Fibroblast of skin of right quadriceps (primary cell): ENCODE results near the gene ZNF536.
"Not testable (repeated sequence)": the region's sequence is repeated elsewhere in the genome, so short reads cannot be mapped to it uniquely, and the experiment has no call there.

Source experiments
- DNase-seq: peaks from one replicate; pipeline ENCODE4 v3.0.0-alpha.2; 2013

ZNF536 gene

DNA sequence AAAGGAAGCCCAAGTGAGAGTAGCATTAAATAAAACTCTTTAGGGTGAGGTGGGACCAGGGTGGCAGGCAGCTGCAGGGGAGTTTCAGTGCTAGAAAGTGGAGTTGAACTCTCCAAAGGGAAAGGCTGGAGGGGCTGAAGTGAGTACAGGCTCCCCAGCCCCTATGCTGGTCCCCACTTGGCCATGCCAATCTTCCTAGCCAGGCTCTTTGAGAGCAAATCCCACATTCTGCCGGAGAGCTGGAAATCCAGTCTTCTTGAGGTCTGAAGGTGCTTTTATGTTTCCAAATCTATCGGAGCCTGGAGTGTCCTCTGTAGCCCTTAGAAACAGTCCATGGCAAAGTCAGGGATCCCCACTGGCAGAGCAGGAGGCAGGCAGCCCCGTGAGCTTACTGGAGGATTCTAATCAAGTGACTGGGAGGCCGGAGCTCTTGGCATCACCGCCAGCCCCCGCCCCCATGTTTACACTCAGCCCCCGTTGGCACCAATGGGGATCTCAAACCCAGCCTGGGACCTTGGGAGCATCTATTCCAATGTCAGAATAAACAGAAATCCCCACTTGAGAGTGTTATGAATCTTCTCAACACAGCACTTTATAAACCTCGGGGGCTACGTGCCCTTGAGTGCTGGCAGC lies 18.3 kb downstream of the ZNF536 start:
- DNase-seq = no peak

- DNase-seq = no peak
These were observed 18.9 kb downstream of the ZNF536 start for GRCh38 chr19:30391052-30391451.

- peak; percentile 96 for DNase-seq
These were observed 19.7 kb downstream of the ZNF536 start for GRCh38 chr19:30391554-30392551.

GRCh38 chr19:30393046-30393445 lies 20.9 kb downstream of the ZNF536 start:
- DNase-seq = peak; percentile 78

DNA sequence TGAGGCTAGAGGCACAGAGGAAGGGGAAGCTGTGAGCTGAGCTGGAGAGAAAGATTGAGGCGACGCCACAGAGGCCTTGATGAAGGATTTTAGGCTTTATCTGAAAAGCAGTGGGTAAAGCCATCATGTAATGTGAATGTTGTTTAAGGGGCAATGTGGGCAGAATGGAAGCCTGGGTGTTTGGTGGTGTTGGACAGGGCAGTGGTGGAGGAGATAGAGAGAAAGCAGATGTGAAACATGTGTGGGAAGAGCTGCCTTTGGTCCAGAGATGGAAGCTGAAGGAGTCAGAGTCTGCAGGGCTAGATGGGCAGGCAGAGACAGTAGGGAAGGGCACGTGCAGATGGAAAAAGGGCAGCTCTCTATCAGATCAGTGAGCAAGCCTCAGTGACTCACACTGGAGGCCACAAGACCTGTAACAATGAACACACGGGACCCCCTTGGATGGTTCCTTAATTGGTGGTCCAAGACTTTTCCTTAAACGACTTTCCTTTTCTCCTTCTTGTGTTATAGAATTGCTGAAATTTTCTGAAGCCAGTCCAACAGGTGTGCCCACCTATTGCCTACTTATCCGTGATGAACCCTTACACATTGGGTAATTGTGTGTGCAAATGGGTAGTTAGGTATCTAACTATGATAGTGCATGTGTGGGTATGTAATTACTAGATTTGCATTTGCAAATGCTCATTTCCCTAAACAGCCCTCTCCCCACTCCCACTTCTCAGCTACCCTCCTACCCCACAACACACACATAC lies 21.7 kb downstream of the ZNF536 start:
- no peak for DNase-seq

DNA sequence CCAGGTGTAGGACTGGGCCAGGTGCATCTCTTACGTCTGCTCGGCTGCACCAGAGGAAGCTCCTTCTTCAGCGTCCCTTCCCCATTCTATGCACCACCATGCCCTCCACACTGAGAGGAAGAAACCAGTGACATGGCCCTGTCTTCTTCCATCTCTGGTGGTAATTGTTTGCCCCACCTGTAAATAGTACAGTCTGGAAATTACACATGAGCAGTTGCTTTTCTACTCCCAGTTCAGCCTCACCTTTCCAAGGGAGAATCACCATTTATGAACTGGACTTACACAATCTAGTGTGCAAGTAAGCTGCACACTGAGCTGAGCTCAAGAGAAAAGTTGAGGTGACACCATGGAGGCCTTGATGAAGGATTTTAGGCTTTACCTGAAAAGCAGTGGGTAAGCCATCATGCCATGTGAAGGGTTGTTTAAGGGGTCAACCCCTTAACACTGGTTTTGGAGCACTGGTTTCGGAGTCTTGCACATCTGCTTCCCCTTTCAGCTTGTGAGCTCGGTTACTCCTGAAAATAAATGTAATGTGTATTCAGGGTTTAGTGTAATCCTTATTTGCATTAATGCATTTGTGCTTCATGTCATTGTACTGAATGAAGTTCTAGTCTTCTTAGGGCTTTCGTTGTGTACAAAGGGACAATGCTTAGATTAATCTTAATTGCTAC lies 22.4 kb downstream of the ZNF536 start:
- no peak for DNase-seq

- DNase-seq = no peak
These were observed 23.1 kb downstream of the ZNF536 start for GRCh38 chr19:30395283-30395682.

DNA sequence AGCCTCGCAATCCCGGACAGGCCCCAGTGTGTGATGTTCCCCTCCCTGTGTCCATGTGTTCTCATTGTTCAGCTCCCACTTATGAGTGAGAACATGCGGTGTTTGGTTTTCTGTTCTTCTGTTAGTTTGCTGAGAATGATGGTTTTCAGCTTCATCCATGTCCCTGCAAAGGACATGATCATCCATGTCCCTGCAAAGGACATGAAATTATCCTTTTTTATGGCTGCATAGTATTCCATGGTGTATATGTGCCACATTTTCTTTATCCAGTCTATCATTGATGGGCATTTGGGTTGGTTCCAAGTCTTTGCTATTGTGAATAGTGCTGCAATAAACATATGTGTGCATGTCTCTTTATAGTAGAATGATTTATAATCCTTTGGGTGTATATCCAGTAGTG lies 26.4 kb downstream of the ZNF536 start:
- not testable (repeated sequence) for DNase-seq

GRCh38 chr19:30401956-30402355 lies 29.8 kb downstream of the ZNF536 start:
- no peak for DNase-seq

DNA sequence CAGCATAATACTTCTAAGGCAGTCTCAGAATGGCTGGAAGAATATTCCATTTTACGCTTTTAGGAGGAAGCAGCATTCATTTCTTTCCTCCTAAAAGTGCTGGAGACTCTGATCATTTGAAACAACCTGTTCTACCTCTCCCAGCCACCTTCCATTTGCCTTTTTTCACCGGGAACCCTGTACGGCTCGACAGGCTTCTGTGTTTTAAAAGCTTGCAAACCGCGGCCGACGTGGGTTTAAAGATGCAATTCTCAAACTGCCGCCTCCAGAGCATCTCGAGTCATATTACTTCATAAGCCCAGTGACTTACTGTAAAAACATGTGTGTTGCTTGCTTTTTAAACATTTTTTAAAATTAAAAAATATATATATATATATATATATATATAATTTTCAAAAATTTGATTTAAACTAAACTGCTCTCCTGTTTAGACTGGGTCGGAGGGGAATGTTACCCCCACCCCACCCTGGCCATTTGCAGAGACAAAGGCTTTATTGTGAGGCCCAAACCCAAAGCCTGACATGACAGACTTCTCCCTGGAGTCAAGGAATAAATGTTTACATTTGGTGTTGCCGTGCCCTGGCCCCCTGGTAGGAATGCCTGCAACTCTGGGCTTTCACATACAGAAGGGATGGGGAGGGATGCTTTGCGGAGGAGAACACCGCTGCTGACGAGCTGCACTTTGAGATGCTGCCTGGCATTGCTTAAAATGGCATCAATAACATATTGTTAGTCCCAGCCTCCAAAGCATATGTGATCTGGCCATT lies 30.4 kb downstream of the ZNF536 start:
- DNase-seq = no peak

- peak; percentile 28 for DNase-seq
These were observed 31.2 kb downstream of the ZNF536 start for GRCh38 chr19:30403203-30403985.

GRCh38 chr19:30406220-30407067 lies 34.3 kb downstream of the ZNF536 start:
- no peak for DNase-seq

- DNase-seq = no peak
These were observed 35.0 kb downstream of the ZNF536 start for GRCh38 chr19:30407068-30407709.

DNA sequence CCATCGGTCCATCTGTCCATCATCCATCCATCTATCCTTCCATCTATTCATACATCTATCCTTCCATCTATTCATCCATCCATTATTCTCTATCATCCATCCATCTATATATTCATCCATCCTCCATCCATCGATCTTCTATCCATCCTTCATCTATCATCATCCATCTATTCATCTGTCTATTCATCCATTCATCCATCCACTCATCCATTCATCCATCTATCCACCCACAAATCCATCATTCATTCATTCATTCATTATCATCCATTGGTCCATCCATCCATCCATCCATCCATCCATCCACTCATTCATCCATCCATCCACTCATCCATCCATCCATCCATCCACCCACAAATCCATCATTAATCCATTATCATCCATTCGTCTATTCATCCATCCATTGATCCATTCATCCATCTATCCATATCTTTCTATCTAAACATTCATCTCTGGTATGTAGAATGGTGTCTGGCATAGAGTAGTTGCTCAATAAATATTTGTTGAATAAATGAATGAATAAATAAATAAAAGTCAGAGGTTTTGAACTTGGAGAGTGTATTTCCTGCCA lies 36.6 kb downstream of the ZNF536 start:
- no peak for DNase-seq

- no peak for DNase-seq
These were observed 39.5 kb downstream of the ZNF536 start for GRCh38 chr19:30411714-30412113.

- DNase-seq = no peak
These were observed 44.2 kb downstream of the ZNF536 start for GRCh38 chr19:30416375-30416774.

GRCh38 chr19:30417166-30417565 lies 45.0 kb downstream of the ZNF536 start:
- not testable (repeated sequence) for DNase-seq

GRCh38 chr19:30419568-30420180 lies 47.5 kb downstream of the ZNF536 start:
- no peak for DNase-seq

DNA sequence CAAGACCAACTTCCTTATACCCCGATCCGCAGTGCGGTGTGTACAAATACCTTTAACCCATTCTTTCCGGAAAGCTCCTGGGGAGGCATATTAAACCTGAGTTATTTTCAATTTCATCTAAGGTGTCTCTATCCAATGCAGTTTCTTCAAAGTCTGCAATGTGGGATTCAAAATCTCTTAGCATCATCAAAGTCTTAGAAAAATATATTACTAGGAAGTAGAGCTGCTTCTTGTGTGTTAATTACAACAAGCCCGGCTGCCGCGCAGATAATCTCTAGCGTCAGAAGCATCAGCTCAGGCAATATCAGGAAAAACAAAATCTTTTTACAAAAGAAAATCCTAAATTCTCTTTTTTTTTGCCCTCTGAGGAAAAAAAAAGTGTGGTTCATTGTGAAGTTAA lies 48.1 kb downstream of the ZNF536 start:
- no peak for DNase-seq
